GM19035 (cell line): ENCODE data around the gene SLC25A25.
"Not testable (repeated sequence)": the region's sequence is repeated elsewhere in the genome, so short reads cannot be mapped to it uniquely, and the experiment has no call there.

Source experiments
- ATAC-seq: cut with Tn5 transposase; IDR thresholded peaks from one replicate; pipeline ENCODE4 v1.9.1; 2021; ENCODE audit not compliant: unreplicated experiment

SLC25A25 gene

DNA sequence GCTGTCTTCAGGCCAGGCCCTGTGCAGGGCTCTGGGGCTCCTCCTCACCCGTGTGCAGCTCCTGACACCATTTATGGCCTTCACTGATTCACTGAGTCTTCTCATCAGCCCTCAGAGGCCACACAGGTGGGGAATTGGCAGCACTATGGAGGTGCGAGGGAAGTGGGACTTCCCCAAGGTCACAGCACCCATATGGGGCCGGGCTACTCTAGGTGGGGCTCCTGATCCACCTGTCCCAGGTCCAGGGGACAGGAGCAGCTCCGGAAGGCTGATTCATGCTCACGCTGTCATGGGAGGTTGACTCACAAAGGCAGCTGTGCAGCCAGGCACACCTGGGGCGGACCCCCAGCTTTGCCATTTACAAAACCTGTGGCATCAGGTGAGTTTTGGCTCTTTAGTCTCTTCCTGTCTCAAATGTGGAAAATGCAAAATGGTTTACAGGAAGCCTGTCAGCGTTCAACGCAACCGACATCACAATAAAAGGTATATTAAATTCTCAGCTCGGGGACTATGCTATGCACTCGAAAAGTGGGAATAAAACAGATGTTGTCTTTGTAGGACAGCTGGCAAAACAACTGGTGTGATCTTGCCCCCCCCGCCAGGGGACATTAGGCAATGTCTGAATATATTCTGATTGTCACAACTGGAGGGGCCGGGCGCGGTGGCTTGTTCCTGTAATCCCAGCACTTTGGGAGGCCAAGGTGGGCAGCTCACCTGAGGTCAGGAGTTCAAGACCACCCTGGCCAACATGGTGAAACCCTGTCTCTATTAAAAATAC is 15.9 kb upstream of the SLC25A25 start:
- no peak for ATAC-seq

DNA sequence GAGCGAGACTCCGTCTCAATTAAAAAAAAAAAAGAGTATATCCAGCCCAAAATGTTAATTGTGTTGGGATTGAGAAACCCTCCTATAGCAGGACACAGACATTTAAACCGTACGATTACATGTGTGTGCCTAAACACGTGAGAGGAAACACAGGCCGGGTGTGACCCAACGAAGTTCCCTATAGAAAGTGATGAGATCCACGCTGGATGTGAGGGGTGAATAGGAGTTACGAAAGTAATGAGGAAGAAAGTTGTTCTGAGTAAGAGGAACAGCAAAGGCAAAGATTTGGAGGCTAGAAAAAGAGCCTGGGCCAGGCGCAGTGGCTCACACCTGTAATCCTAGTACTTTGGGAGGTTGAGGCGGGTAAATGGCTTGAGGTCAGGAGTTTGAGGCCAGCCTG is 14.5 kb upstream of the SLC25A25 start:
- no peak for ATAC-seq

DNA sequence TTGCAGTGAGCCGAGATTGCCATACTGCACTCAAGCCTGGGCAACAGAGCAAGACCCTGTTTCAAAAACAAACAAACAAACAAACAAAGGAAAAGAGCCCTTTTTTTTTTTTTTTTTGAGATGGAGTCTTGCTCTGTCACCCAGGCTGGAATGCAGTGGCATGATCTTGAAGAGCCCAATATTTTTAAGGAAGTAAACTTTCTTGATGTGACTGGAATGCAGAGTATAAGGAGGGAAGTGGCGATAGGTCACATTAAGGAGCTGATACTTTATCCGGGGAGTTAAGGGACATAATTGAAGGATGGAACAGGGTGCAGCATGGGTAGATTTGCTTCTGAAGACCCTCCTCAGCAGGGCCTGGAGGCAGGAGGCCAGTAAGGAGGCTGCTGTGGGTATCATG is 13.9 kb upstream of the SLC25A25 start:
- ATAC-seq = no peak

DNA sequence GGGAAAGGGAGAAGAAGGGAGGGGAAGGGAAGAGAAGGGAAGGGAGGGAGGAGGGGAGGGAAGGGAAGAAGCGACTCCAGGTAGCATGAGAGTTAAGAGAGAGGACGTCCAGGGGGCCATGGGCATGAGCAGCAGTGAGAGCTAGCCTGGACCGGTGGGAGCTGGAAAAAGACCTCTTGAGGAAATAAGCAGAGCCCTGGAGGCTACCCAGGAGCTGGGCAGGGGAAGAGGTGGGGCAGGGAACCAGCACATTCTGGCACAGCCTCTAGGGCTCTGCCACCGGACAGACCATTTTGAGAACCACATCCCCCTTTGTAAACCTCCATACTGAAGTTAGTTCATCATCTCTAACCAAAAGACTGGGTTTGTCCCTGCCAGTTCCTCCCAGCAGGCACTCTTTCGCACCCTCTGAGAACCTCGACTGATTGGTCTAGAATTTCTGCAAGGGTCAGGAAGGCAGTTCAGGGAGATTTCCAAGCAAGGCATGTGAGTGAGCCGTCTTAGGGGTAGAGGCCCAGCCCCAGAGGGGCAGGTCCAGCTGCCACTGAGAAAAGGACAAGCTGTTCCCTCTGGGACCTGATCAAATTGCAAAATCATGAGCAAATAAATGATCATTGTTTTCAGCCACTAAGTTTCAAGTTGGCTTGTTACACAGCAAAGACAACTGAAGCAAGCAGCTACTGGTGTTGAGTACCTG is 12.5 kb upstream of the SLC25A25 start:
- ATAC-seq = no peak

DNA sequence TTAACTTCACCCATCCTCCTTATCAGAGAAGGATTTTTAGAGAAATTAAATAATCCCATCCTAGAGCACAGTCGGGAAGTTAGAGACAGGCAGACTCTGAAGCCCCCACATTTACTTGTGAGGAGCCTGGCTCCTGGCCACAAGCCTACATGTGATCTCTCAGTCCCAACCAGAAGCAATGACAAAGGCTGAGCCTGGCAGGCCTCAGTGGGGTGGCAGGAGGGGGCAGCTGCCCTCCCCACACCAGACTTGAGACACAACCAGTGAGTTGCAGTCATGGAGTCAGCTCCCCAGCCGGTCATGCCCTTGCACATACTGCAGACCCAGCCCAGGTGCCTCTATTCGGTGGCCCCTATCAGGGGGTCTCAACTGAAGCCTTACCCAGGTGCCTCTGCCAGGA is 11.9 kb upstream of the SLC25A25 start:
- ATAC-seq = no peak

DNA sequence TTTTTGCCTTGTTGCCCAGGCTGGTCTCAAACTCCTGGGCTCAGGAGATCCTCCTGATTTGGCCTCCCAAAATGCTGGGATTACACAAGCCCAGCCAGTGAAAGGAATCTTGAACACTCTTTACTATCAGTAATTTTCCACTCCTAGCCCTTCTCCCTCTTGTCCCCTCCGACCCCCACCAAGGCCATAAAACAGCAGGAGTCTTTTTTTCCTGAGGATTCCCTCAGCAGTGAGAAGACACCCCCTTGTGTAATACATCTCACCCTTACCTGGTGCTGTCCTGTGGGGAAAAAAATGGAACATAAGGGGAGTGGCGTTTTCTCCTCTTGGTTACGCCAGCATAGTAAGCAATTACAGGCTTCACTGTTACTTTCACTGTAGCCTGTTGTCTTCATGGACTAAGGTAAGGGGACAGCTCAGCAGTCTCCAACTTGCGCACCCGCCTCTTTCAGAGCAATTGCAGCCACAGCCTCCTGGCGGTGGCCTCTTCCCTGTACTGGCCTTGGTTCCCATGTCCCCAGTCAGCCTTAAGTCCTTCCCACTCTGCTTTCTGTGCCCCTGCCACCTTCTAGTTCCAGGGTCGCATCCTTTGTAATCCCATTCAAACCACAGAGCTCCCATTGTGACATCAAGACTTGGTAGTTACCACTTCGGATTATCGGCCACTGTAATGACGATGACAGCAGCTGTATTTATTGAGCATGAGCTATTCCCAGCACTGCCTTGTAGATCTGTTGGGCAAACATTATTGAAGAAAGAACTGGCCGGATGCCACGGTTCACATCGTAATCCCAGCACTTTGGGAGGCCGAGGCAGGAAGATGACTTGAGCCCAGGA is 10.9 kb upstream of the SLC25A25 start:
- ATAC-seq = no peak

DNA sequence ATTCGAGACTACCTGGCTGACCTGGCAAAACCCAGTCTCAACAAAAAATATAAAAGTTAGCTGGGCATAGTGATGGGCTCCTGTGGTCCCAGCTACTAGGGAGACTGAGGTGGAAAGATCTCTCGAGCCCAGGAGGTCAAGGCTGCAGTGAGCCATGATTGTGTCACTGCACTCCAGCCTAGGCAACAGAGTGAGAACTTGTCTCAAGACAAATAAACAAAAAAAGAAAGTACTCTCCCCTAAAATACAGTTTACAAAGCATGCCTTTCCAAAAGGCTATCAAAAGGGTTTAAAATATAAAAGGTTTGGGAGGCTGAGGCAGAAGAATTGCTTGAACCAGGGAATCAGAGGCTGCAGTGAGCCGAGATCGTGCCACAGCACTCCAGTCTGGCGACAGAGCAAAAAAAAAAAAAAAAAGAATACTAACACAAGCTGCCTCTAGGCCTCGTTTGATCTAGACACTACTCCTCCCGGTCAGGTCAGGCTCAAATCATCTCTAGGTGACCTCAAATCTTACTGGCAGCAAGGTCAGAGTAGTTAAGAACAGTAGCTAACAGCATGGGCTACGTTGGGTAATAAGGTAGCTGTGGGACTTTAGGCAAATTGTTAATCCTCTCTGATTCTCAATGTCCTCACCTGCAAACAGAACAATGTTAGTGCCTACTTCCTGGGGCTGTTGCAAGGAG is 10.2 kb upstream of the SLC25A25 start:
- ATAC-seq = no peak

DNA sequence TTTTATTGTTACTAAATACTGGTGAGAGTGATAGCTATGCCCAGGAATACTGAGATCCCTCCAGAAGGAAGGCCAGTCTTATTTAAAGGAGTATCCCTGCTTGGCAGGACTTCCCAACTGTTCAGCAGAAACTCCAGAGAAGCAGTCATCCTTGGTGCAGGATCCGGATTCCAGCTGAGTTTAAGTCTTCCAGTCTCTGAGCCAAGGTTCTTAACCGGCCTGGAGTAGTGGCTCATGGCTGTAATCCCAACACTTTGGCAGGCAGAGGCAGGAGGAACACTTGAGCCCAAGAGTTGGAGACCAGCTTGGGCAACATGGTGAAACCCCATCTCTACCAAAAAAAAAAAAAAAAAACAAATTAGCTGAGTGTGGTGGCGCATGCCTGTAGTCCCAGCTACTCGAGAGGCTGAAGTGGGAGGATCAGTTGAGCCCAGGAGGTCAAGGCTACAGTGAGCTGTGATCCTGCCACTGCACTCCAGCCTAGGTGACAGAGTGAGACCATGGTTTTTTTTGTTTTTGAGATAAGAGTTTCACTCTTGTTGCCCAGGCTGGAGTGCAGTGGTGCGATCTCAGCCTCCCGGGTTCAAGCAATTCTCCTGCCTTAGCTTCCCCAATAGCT is 8.6 kb upstream of the SLC25A25 start:
- ATAC-seq = no peak

DNA sequence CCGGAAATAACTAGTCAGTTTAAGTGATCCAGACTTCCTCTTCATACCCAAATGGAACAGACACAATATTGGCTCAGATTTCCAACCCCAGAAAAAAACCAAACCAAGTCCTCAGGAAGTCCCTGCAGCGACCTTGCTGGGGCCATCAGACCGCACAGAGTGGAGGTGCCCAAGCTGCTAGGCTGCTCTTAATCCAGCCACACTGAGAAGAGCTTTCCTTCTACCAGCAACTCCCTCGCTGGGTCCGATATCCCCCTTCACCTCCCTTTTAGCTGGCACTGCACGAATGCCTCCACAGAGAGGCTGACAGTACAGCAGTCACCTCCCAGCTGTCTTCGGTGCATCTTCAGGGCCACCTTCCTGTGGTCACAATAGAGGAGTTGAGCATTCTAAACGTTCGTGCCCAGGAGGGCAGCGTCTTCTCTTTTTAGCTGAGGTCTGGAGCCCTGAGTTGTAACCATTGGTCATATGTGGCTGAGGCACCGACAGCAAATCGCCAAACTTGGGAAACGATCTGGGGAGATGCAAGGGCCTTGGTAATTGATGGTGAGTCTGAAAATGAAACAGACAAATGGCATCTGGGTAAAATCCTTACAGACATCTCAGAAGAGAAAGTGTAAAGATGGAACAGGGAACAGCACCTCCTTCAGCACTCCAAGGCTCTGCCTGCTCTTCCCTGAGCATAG is 6.6 kb upstream of the SLC25A25 start:
- ATAC-seq = no peak

DNA sequence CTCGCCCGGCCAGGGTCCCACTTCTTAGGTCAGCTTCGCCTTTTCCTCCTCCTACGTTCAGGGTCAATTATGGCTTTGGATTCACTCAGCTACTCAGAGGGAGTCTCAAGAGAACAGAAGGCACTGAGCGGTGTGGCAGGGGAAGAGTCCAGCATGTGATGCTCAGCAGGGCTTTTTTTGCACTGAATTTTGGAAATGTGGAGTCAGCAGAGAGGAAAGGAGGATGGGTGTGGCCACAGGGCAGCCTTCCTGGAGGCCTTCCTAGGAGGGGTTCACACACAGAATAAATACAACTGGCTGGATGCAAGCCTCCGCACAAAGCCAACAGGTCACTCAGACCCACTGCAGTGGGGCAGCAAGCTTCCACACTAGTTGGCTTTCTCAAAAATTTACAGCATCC is 5.8 kb upstream of the SLC25A25 start:
- no peak for ATAC-seq

DNA sequence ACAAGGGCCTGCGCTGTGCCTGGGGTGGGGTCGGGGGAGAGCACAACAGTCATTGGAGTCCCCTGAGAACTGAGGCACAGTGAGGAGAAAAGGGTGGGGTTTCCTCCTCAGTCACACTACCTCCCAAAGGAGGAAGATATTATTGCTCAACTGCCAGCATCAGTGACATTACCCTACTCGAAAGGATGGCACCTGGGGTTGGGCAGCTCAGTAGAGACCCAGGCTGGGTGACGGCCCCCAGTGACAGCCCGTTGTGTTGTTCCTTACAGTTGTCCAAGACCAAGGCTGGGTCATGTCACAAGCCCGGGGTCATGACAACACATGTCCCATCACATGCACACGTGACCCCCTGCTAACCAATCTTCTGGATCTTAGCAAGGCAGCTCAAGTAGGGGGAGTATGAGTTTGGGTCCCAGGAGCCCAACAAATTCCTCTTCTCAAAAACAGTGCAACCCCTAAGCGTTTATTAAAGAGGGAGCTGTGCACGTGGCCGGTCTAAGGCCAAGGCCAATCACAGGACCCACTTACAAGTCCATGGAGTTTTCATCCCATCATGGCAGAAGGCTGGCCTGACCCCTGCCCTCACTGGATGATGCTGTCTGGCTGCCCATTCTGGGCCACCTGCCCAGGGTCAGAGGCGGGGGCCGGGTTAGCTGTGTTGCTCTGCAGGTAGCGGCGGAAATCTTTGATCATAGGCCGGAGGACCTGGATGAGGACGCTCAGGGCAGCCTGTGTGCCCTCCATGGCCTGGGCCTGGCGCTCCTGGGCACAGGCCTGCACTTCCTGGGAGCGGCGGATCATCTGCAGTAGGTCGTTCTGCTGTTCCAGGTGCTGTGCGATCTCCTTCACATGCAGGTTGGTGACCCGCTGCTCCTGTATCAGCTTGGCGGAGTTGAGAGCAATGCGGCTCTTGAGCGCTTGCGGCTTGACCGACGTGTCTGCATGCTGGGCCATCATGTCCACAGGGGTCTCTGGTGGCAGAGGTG is 4.9 kb upstream of the SLC25A25 start:
- ATAC-seq = no peak

DNA sequence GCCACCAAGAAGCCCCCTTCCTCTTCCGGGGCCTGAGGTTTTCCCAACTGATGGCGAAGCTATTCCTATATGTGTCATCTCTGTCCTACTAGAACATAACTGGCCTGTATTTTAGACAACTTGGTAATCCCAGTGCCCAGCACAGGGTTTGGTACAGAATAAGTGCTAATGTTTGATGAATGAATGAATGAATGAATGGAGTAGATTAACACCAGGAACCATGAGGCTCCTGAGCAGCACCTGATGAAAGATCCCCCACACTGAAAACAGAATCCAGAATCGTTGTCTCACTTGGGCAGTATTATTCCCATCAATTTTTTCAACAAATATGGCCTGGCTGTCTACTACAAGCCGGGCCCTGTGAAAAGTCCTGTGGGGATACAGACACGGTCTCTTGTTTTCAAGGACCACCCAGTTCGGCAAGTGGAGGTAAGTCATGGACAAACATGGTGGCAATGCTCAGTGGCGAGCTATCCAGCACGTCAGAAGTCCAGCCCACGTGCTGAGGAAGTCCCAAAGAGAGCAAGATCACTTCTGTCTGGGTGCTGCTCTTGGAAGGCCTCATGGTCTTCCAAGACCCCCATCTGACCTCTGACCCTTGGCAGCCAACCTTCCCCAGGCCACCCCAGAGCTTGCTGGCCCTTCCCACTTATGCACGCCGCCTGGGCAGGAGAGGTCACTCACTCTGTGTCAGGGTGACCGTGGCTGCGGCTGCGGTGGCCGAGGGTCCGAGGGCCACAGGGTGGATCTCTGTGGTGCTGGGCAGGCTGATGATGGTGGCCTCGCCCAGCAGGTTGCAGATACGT is 1.9 kb upstream of the SLC25A25 start:
- no peak for ATAC-seq

DNA sequence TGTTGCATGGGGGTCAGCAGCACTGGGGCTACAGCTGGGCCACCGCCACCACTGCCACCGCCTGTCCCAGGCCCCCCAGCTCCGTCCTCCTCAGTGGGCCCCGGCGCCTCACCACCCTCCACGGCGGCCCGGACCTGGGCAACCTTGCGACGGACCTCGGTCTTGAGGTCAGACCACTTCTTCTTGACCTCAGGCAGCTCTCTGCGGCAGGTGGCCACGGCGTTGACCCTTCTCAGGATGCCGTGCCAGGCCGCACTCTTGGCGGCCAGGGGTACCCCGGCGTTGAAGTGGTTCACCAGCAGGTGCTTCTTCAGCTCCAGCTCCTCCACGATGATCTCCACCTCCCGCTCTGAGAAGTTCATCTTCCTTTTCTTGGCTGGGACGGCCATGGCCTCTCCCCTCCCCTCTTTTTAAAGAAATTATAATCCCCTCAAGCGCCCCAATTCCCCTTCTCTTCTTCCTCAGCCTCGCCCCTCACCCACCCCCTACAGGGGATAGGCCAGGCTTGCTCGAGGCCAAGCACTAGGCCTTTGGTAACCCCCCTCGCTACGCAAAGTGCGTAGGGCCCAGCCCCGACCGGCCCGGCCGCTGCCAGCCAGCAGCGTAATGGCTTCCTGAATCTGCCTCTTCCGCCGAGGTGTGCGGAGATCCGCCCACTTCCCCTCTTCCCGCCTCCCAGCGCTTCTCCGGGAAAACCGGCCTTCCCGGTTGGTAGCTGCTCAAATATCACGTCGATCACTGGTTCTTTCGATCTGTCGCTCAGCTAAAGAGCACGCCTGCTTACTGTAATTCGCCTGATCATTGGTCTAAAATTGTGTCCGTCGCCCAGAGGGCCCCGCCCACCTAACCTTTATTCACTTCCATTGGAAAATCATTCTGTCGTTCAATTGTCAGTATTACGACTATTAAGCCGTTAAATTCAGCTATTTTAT is 1.1 kb upstream of the SLC25A25 start, which contains the start of gene NAIF1:
Gene NAIF1 (minus strand): TSS at position 608 of the 932 bp plus-strand sequence. CDS start 219 bp downstream, at position 389.
- ATAC-seq = peak; percentile 69

DNA sequence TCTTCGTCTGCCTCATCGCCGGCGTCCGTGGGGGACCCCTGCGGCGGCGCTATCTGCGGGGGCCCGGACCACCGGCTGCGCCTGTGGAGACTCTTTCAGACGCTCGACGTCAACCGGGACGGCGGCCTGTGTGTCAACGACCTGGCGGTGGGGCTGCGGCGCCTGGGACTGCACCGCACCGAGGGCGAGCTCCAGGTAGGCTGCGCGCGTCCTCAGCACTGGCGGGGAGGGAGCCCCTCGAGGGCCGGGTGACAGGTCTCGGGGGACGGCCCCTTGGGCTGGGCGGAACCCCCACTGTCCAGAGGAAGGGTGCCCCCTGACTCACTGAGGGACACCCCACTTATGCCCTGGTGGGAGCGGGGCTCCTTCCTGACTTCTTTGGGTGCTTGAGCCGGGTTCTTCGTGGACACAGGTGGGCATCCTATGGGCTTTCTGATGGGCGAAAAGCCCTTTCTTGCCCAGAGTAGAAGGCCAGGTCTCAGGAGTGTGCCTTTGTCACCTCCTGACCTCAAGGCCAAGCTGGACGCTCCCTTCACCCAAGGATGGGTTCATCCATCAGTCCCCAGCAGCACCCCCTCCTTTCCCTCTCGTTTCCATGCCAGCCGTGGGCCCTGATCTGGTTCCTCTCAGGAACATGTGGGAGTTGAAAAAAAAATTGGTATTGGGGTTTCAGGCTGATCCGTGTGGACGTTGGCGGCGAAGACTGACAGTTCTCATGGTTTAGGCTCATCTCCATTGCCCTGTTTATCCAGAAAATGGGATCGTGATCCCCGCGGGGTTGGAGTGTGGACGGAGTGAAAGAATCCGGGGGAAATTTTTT is 564 bp downstream of the SLC25A25 start:
- peak; percentile 8 for ATAC-seq

DNA sequence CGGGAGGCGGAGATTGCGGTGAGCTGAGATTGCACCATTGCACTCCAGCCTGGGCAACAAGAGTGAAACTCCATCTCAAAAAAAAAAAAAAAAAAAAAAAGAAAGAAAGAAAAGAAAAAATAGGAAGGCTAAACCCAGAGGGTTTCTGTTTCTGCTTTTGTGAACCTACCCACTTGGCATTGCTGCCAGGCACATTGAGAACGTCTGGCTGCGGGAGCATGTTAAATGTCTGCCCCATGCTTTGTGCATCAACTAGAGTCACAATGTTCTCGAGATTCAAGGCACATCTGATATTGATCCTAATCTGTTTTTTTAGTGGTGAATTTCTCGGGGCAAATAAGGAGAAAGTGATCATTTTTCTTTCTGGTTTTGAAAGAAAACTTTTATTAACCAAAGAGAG is 2.8 kb downstream of the SLC25A25 start:
- no peak for ATAC-seq

DNA sequence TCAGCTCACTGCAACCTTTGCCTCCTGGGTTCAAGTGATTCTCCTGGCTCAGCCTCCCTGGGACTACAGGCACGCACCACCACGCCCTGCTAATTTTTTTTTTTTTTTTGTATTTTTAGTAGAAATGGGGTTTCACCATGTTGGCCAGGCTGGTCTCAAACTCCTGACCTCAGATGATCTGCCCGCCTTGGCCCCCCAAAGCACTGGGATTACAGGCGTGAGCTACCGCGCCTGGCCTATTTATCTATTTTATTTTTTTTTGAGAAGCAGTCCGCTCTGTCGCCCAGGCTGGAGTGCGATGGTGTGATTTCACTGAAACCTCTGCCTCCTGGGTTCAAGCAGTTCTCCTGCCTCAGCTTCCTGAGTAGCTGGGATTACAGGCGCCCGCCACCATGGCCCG is 3.4 kb downstream of the SLC25A25 start:
- not testable (repeated sequence) for ATAC-seq
